ENCODE measurements around the gene DACT3.

DACT3 gene, protein sequence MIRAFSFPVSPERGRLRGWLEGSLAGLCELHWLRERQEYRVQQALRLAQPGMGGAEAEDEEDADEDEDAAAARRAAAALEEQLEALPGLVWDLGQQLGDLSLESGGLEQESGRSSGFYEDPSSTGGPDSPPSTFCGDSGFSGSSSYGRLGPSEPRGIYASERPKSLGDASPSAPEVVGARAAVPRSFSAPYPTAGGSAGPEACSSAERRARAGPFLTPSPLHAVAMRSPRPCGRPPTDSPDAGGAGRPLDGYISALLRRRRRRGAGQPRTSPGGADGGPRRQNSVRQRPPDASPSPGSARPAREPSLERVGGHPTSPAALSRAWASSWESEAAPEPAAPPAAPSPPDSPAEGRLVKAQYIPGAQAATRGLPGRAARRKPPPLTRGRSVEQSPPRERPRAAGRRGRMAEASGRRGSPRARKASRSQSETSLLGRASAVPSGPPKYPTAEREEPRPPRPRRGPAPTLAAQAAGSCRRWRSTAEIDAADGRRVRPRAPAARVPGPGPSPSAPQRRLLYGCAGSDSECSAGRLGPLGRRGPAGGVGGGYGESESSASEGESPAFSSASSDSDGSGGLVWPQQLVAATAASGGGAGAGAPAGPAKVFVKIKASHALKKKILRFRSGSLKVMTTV

DNA sequence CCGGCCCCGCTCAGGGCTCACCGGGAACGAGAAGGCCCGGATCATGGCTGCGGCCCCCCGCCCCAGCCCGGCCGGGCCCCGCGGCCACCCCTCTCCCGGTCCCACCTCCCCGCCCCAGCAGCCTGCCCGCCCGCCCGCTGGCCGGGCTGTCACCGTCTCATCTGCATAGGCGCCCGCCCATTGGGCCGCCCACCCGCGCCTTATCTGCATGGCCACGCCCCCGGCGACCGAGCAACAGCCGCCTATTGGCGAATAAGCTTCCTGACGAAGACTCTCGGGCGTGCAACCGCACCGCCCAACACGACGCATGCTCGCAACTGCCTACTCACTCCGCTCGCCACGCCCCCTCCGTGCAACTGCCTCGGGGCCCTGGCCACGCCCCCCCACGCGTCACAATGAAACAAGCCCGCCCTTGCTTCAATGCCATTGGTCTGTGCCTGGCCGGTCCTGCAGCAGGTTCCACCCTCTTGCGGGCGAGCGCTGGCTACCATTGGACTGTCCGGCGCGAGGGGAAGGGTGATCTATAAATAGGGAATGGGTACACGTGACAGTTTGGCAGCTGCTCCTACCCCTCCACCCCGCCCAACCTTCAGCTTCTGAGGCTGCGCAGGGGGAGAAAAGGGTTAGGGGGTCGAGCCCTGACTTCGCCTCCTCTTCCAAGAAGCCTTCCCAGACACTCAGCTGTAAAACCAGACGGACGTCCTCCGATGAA lies at the start of gene DACT3:
DACT3 (minus strand) TSS at position 163 of the 712 bp plus-strand sequence; CDS start at position 45, 118 bp downstream.
- DNase-seq = peak; percentile 99

DNA sequence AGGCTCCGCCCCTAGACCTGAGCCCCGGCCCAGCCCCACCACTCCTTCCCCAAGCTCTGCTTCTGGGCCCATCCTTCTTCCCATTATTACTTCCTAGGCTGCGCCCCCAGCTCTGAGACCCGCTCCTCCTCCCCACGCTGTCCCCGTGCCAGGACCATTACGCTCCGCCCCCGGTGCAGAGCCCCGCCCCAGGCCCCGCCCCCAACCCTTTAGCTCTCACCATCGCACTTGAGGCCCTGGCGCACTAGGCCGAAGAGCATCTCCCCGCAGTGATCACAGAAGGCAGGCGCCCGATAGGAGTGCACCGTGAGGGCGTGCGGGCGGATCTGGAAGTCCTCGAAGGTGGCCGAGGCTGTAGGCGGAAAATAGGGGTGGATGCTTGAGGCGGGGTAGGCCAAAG lies 49.7 kb upstream of the DACT3 start:
- DNase-seq = no peak

DNA sequence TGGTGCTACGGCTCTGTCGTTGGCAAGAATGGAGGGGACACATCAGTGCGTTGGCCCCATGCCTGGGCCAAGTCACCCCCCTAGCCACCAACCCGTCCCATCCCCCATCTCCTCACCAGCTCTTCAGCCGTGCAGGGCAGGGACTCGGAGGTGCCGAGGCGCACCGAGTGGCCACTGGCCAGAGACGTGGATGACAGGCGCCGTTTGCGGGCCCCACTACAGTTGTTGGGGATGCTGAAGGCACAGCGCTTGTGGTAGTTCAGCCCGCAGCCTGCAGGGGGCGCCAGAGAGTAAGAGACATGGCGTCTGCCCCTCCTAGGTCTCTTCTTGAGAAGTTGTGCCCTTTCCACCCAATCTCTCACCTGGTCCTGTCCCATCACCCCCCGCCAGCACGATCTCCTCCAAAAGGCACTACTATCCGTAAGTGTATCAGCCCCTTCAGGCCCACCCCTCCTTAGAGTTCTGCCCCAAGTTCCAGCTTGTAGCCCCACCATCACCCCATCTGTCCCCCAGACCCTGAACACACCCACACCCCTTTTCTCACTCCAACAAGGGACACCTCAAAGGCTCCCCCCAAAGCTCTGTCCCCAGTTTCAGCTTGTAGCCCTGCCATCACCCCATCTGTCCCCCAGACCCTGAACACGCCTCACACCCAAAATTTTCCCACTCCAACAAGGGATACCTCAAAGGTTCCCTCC lies 43.5 kb upstream of the DACT3 start:
- DNase-seq = no peak

DNA sequence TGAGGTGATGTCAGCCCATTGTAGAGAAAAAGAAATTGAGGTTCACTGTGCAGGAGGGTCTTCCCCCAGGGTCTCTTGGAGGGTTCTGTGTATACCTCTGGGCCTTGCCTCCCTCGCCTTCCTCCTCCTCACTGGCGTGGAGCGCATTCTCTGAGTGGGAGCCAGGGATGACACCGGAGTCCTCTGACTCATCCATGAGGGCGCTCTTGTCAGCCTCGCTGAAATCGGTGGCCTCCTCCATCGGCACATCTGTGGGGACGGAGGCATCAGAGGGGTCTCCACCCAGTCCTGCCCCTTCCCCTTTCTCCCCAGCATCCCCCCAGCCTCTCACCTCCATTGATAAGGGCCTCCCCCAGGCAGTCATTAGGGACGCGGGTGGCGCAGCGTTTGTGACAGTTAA lies 39.7 kb upstream of the DACT3 start:
- no peak for DNase-seq

GRCh38 chr19:46698395-46699321 lies 37.7 kb upstream of the DACT3 start:
- DNase-seq = no peak

GRCh38 chr19:46697204-46697960 lies 36.4 kb upstream of the DACT3 start:
- no peak for DNase-seq

- no peak for DNase-seq
These were observed 35.9 kb upstream of the DACT3 start for GRCh38 chr19:46696866-46697203.

- no peak for DNase-seq
These were observed 35.1 kb upstream of the DACT3 start for GRCh38 chr19:46696052-46696451.

GRCh38 chr19:46693760-46694159 lies 32.8 kb upstream of the DACT3 start:
- no peak for DNase-seq

GRCh38 chr19:46692918-46693722 lies 32.1 kb upstream of the DACT3 start:
- DNase-seq = no peak

DNA sequence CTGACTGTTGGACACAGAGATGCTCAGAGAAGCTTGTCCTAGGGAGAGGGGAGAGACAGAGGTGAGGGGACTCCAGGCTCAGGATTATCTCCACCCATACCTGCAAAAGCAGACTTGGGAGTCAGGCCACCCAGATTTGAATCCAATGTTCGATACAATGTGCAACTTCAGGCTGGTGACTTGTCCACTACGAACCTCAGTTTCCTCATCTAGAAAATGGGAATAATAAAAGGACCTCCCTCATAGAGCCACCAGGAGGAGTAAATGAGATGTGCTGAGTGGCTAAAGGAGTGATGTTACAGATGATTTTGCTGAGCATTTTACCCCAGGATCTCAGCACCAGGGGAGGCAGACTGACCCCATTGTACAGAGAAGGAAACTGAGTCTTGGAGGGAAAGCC lies 31.0 kb upstream of the DACT3 start:
- DNase-seq = no peak

- DNase-seq = no peak
These were observed 30.1 kb upstream of the DACT3 start for GRCh38 chr19:46691104-46691503.

DNA sequence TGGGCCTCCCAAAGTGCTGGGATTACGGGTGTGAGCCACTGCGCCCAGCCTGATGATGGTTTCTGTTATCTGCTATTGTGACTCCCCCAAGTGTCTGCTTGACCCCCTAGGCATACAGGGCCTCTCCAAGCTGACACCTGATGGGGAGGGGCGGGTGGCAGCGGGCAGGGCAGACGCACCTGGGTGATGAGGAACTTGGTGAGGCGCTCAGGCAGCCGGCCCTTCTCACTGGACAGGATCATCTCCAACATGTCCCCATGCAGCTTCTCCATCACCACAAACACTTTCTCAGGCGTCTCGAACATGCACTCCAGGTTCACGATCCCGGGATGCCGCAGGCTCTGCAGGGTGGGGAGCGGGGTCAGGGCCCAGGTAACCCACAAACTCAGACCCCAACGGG lies 28.4 kb upstream of the DACT3 start:
- DNase-seq = no peak

DNA sequence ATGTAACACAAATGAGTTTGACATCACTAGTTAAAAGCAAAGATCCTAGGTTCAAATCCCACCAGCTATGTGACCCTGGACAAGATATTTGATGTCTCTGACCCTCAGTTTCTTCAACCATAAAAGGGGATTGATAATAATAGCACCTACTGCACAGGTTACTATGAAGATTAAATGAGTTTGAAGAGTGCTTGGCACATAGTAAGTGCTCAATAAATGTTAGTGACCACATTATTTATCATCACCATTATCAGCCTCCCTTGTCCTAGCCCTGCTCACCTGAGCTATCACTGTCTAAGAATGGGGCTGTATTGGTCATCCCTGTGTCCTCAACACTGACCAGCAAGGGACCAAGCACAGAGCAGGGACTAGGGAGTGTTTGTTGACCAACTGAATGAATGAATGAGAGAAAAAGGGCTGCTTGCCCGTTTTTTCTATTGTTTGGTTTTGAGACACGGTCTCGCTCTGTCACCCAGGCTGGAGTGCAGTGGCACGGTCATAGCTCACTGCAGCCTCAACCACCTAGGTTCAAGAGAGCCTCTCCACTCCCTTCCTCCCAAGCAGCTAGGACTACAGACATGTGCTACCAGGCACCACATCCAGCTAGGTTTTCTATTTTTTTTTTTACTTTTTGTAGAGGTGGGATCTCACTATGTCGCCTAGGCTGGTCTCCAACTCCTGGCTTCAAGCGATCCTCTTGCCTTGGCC lies 26.6 kb upstream of the DACT3 start:
- no peak for DNase-seq

DNA sequence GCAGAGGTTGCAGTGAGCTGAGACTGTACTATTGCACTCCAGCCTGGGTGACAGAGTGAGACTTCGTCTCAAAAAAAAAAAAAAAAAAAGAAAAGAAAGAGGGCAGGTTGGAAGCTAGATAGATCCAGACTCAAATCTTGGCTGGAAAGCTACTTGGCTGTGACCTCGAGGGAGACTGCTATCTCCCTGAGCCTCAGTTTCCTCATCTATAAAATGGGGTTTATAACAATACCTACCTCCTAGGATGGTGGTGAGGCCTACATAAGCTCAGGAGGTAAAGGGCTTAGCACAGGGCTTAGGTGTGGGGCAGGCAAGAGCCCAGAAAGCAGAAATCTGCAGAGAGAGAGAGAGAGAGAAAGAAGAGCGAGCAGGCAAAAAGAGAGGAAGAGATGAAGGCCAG lies 24.2 kb upstream of the DACT3 start:
- DNase-seq = no peak

GRCh38 chr19:46678110-46678732 lies 17.2 kb upstream of the DACT3 start:
- no peak for DNase-seq

DNA sequence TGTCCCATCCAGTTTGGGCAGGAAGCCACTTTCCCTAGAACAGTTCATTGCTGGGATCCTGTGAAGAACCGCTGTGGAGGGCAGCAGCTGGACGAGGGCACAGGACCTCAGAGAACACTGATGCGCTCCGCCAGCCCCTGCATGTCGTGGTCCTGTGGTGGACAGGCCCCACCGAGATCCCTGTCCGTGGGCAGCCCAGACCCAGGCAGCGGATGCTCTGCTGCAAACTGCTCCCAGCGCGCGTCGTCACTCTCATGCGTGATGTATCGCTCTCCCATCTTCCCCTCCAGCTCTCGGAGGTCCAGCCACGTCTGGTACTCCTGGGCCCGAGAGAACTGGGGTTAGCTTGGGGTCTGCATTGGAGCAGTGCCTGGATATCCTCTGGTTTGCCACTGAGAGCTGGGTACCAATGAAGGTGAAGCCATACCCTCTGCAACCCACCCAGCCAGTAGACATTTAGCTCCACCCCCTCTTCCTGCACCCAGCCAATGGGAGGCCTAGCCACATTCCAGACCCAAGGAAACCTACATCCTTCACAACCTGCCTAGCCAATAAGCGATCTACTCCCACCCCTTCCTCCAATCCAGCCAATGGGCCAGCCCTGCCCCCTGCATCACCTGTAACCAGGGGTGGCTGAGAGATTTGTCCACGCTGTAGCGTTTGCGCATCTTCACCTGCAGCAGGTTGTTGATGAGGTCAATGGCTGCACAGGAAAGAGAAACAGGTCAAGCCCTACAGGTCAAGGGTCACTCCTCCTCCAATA lies 13.6 kb upstream of the DACT3 start:
- DNase-seq = no peak

GRCh38 chr19:46670813-46671212 lies 9.8 kb upstream of the DACT3 start:
- DNase-seq = no peak

DNA sequence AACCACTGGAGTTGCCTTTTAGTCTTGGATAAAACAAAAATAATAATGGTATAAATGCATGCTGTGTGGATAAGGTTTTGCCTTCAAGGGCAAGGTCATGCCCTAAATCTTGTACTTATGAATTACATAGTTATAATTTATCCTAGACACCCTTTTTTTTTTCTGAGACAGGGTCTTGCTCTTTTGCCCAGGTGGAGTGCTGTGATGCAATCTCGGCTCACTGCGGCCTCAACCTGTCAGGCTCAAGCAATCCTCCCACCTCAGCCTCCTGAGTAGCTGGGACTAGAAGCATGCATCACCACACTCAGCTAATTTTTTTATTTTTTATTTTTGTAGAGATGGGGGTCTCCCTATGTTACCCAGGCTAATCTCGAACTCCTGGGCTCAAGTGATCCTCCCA lies 7.7 kb upstream of the DACT3 start:
- no peak for DNase-seq

Data from DMS79 (cell line).